ENCODE measurements around the gene DNAJC6. TPM values are rescaled to one million over a fixed set of nuclear protein-coding genes. Genes with fewer than 3 reads are reported as not detected.

DNAJC6 gene
- total RNA-seq, 3 donors from 2014 or later = 1.6 to 9.6 (median 1.8) TPM

DNA sequence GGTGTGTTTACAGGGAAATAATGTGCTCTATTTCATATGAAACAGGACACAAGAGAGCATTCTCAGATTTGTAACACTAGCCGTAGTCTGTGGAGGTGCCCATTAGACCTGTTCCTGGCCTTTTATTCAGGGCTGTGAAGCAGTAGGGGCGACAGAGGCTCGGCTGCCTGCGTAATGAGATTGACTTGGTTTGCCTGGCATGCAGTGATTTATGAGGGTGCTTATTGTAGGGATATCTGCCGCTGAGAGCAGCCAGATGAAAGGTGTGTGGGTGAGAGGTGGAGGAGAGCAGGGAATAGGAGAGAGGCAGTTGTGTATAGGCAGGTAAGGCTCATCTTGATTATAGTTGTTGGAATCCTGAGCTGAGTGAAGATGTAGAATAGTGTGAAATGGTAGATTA, 51.3 kb downstream of the DNAJC6 start:
- Histone ChIP-seq H3K4me3 (no peak overlapping the region), H3K4me1 (ENCODE audit: low read depth) (no peaks in the 10 kb centered on the region), H3K36me3 (ENCODE audit: low read depth) (no peaks in the 10 kb centered on the region), H3K9me3 (no peaks in the 10 kb centered on the region)
- no peak for DNase-seq
- ATAC-seq = no peak
- TF ChIP-seq, protein P1, sequence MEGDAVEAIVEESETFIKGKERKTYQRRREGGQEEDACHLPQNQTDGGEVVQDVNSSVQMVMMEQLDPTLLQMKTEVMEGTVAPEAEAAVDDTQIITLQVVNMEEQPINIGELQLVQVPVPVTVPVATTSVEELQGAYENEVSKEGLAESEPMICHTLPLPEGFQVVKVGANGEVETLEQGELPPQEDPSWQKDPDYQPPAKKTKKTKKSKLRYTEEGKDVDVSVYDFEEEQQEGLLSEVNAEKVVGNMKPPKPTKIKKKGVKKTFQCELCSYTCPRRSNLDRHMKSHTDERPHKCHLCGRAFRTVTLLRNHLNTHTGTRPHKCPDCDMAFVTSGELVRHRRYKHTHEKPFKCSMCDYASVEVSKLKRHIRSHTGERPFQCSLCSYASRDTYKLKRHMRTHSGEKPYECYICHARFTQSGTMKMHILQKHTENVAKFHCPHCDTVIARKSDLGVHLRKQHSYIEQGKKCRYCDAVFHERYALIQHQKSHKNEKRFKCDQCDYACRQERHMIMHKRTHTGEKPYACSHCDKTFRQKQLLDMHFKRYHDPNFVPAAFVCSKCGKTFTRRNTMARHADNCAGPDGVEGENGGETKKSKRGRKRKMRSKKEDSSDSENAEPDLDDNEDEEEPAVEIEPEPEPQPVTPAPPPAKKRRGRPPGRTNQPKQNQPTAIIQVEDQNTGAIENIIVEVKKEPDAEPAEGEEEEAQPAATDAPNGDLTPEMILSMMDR (IDR thresholded peaks at IDR 0.05) = no peak
- intact Hi-C loops (cut with DNase I, micrococcal nuclease) = no loop called here

DNA sequence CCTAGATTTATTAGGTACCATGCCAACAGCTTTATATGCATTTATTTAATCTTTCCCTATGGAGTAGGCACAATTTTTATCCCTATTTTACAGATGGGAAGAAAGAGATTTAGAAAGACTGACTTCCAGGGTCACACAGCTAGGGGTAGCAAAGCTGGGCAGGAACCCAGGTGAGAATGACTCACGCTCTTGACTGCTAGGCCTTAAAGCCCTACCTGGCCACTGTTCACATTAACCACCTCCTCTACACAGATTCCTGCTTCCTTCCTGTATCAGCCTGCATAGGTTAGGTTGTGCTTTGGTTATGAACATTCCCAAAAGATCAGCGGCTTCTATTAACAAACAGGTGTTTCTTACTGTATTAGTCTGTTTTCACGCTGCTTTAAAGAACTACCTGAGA, 53.2 kb downstream of the DNAJC6 start:
- H3K4me1 ChIP-seq (ENCODE audit: low read depth) = no peaks in the 10 kb centered on the region
- no peak overlapping the region for H3K4me3 ChIP-seq
- no peak for ATAC-seq
- intact Hi-C loops (cut with DNase I, micrococcal nuclease) = no loop called here
- DNase-seq = no peak
- no peaks in the 10 kb centered on the region for H3K9me3 ChIP-seq
- no peaks in the 10 kb centered on the region for H3K36me3 ChIP-seq (ENCODE audit: low read depth)
- TF ChIP-seq, protein P1 (IDR thresholded peaks at IDR 0.05) = no peak

DNA sequence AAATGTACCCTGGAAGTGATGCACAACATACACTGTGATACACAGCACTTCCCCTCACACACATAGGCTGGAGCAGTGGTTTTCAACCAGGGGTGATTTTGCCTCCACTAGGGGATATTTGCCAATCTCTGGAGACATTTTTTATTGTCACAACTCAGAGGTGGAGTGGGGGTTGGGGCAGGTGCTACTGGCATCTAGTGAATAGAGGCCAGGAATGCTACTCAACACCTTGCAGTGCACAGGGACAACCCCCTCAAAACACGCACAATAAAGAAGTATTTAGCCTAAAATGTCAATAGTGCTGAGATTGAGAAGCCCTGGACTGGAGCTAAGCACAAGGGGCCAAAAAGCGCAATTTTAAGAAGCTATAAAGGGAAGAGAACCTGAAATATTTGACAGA, 54.1 kb downstream of the DNAJC6 start:
- Histone ChIP-seq H3K36me3 (ENCODE audit: low read depth) (no peaks in the 10 kb centered on the region), H3K4me1 (ENCODE audit: low read depth) (no peaks in the 10 kb centered on the region), H3K9me3 (no peaks in the 10 kb centered on the region), H3K4me3 (no peak overlapping the region)
- TF ChIP-seq, protein P1 (IDR thresholded peaks at IDR 0.05) = no peak
- DNase-seq = no peak
- ATAC-seq = no peak
- intact Hi-C loops (cut with DNase I, micrococcal nuclease) = no loop called here

DNA sequence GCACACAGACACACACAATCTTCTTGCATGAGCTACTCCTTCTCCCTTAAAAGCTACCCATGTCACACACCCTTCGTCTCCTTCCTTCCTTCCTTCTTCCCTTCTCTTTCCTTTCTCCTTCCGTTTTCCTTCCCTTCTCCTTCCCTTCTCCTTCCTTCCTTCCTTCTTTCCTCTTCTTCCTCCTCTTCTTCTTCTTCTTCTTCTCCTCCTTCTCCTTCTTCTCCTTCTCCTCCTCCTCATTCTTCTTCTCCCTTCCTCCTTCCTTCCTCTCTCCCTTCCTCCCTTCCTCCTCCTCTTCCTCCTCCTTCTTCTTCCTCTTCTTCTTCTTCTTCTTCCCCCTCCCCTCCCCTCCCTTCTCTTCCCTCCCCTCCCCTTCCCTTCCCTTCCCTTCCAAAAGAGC, 59.1 kb downstream of the DNAJC6 start:
- H3K4me3 ChIP-seq = no peak overlapping the region
- H3K4me1 ChIP-seq (ENCODE audit: low read depth) = no peaks in the 10 kb centered on the region
- TF ChIP-seq, protein P1 (IDR thresholded peaks at IDR 0.05) = no peak
- no peaks in the 10 kb centered on the region for H3K9me3 ChIP-seq
- ATAC-seq (no peak), DNase-seq (no peak)
- no peaks in the 10 kb centered on the region for H3K36me3 ChIP-seq (ENCODE audit: low read depth)
- intact Hi-C loops (cut with DNase I, micrococcal nuclease) = no loop called here

DNA sequence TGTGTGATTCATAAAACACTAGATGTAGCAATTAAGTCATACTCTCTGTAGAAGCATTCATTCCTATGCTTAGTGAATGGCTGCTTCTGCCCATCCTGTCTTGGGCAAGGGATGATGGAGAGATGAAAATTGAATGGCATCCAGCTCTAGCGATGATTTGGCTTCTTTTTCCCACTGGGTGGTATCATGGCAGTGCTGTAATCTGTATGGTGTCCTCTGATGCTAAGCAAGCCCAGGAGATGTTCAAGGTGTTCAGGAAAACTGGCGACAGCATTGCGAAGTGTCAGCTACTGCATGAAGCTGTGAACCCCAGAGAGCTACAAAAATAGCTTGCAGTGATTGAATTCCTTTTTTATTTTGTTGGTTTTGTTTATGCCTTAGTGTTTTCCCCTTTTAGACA, 62.2 kb downstream of the DNAJC6 start:
- TF ChIP-seq, protein P1 (IDR thresholded peaks at IDR 0.05) = no peak
- no peaks in the 10 kb centered on the region for H3K4me1 ChIP-seq (ENCODE audit: low read depth)
- no peaks in the 10 kb centered on the region for H3K9me3 ChIP-seq
- intact Hi-C loops (cut with DNase I, micrococcal nuclease) = no loop called here
- ATAC-seq (no peak), DNase-seq (no peak)
- no peaks in the 10 kb centered on the region for H3K36me3 ChIP-seq (ENCODE audit: low read depth)
- no peak overlapping the region for H3K4me3 ChIP-seq

DNA sequence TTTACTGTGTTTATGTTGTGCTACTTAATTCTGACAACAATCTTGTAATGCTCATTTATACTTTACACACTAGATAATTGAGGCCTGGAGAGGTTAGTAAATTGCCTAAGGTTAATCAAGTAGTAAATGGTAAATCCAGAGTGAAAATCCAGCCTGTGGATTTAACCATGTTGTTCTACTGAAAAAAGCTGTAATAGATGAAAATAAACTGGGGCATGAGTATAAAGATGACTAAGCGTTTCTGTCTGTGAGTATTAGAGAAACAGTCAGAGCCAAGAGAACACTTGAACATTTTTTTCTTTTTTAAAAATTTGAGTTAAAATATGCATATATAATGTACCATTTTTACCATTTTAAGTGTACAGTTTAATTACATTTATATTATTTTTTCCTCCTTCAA, 63.2 kb downstream of the DNAJC6 start:
- H3K4me3 ChIP-seq = no peak overlapping the region
- ATAC-seq (no peak), DNase-seq (no peak)
- intact Hi-C loops (cut with DNase I, micrococcal nuclease) = no loop called here
- H3K36me3 ChIP-seq (ENCODE audit: low read depth) = no peaks in the 10 kb centered on the region
- H3K9me3 ChIP-seq = no peaks in the 10 kb centered on the region
- TF ChIP-seq, protein P1 (IDR thresholded peaks at IDR 0.05) = no peak
- no peaks in the 10 kb centered on the region for H3K4me1 ChIP-seq (ENCODE audit: low read depth)

Measured in mucosa of descending colon (tissue), 3 donors.